Stimulated activated effector memory CD8-positive, alpha-beta T cell treated with anti-CD3 and anti-CD28 coated beads, Interleukin-12 subunit alpha, Interleukin-12 subunit beta, amount 100 ng/mL, for 72 hours (primary cell): ENCODE data around the gene ATP1B3.
A peak's percentile ranks its signal among the peaks of the same experiment; 100 is the strongest.

Experiments used
- ATAC-seq: fragments of 150-1000 bp; cut with Tn5 transposase; 2 replicates; pipeline ENCODE4 v1.10.0; 2021
- DNase-seq, 2 donors: peaks; one replicate each; pipeline ENCODE4 v3.0.0; 2021 to 2022; ENCODE audit warnings: low spot score in 2 of 2
- H3K27ac Mint-ChIP-seq: one replicate; pipeline ENCODE4 v1.8.0; 2022; ENCODE audit warnings: mild to moderate bottlenecking, mixed read lengths
- H3K36me3 Mint-ChIP-seq: one replicate; pipeline ENCODE4 v1.8.0; 2022; ENCODE audit warnings: mild to moderate bottlenecking, mixed read lengths
- H3K4me1 Mint-ChIP-seq: one replicate; pipeline ENCODE4 v1.8.0; 2022; ENCODE audit warnings: mixed read lengths
- H3K4me3 Mint-ChIP-seq: one replicate; pipeline ENCODE4 v1.8.0; 2022; ENCODE audit warnings: mild to moderate bottlenecking, mixed read lengths
- H3K9me3 Mint-ChIP-seq: one replicate; pipeline ENCODE4 v1.8.0; 2022; ENCODE audit warnings: mixed read lengths

ATP1B3 gene

DNA sequence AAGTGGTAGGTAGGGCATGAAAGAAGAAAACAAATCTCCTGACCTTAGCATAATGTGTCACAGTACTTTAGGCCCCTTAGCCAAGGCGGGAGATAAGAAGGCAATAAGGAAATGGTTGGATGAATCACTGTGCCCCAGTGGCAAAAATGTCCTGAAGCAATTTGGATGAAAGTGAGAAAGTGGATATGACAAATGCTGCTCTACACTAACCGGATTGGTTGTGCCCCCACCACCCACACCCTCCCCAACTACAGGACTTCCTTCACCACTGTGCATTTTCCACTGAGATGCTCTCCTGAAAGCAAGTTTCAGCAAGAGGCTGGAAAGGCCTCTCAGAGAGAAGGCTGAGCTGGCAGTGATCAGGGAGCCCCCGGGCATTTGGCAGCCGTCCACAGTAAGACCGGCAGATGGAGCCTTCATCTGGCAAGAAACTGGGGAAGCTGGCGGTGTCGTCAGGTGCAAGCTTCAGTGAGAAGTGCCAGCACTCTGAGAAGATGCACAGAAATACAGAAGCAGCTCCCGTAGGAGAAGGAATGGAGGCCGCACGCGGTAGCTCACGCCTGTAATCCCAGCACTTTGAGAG is 63.8 kb downstream of the ATP1B3 start:
- peak in 1 of 2 donors; percentile 8 for DNase-seq
- Mint-ChIP-seq H3K9me3 (no peaks in the 10 kb centered on the region), H3K36me3 (peaks cover 4% of the 10 kb centered on the region), H3K27ac (no peak overlapping the region), H3K4me3 (no peak overlapping the region), H3K4me1 (peaks cover 11% of the 10 kb centered on the region)
- ATAC-seq: peak; percentile 90

GRCh38 chr3:141941093-141941492 is 64.7 kb downstream of the ATP1B3 start:
- no peak overlapping the region for H3K4me3 Mint-ChIP-seq
- H3K9me3 Mint-ChIP-seq: no peaks in the 10 kb centered on the region
- DNase-seq: no peak
- H3K4me1 Mint-ChIP-seq: peaks cover 11% of the 10 kb centered on the region
- H3K27ac Mint-ChIP-seq: no peak overlapping the region
- no peak for ATAC-seq
- H3K36me3 Mint-ChIP-seq: peaks cover 4% of the 10 kb centered on the region

DNA sequence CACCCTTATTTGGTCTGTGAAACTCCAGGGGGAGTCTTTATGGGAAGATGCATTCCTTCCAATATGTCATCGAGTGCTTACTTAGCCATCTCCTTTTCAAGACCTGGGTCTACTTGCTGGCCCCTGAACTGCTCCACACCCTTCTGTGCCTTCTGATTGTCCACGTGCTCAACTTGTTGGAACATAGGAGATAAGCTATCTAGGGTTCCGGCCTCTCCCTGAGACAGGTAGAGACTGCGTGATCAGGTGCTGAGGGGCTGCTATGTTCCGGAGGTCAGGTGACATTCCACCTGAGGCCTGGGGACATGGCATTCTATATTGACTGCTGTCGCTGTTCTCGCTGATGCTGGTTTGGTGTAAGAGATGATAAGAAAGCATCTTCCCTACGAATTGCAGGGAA is 65.6 kb downstream of the ATP1B3 start:
- Mint-ChIP-seq H3K36me3 (peaks cover 4% of the 10 kb centered on the region), H3K4me1 (peaks cover 11% of the 10 kb centered on the region)

GRCh38 chr3:141945726-141946485 is 69.5 kb downstream of the ATP1B3 start:
- no peak for DNase-seq
- H3K27ac Mint-ChIP-seq: no peak overlapping the region
- H3K4me1 Mint-ChIP-seq: peaks cover 6% of the 10 kb centered on the region
- no peak for ATAC-seq
- no peaks in the 10 kb centered on the region for H3K9me3 Mint-ChIP-seq
- no peak overlapping the region for H3K4me3 Mint-ChIP-seq
- H3K36me3 Mint-ChIP-seq: no peaks in the 10 kb centered on the region

More for the DNA sequence above, 65.6 kb downstream of the ATP1B3 start:
- H3K9me3 Mint-ChIP-seq: no peaks in the 10 kb centered on the region
- DNase-seq (no peak), ATAC-seq (no peak)
- H3K27ac Mint-ChIP-seq: no peak overlapping the region
- no peak overlapping the region for H3K4me3 Mint-ChIP-seq

- Mint-ChIP-seq H3K36me3 (peaks cover 8% of the 10 kb centered on the region), H3K9me3 (no peaks in the 10 kb centered on the region), H3K27ac (no peak overlapping the region), H3K4me1 (peaks cover 6% of the 10 kb centered on the region), H3K4me3 (no peak overlapping the region)
- ATAC-seq (no peak), DNase-seq (no peak)
These were observed 73.0 kb downstream of the ATP1B3 start for GRCh38 chr3:141949399-141949798.

DNA sequence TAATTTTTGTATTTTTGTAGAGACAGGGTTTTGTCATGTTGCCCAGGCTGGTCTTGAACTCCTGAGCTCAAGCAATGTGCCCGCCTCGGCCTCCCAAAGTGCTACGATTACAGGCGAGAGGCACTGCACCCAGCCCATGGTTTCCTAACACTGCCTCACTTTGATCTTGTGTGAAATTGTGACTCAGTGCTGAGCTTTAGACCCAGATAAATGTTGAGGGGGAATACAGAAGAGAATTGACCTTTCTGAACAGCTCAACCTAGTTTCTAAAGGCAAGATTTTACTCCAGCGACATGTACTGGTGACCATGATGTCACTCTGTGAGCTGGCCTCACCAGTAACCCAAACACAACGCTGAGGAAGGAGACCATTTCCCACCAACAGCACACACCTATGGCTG is 73.5 kb downstream of the ATP1B3 start:
- H3K27ac Mint-ChIP-seq: no peak overlapping the region
- ATAC-seq (peak; percentile 88), DNase-seq (no peak)
- peaks cover 8% of the 10 kb centered on the region for H3K36me3 Mint-ChIP-seq
- H3K9me3 Mint-ChIP-seq: no peaks in the 10 kb centered on the region
- no peak overlapping the region for H3K4me3 Mint-ChIP-seq
- peaks cover 6% of the 10 kb centered on the region for H3K4me1 Mint-ChIP-seq

GRCh38 chr3:141950572-141951493 is 74.4 kb downstream of the ATP1B3 start:
- DNase-seq: no peak
- Mint-ChIP-seq H3K4me1 (peaks cover 6% of the 10 kb centered on the region), H3K9me3 (no peaks in the 10 kb centered on the region), H3K27ac (no peak overlapping the region), H3K36me3 (peaks cover 8% of the 10 kb centered on the region), H3K4me3 (no peak overlapping the region)
- no peak for ATAC-seq

- Mint-ChIP-seq H3K36me3 (peaks cover 8% of the 10 kb centered on the region), H3K9me3 (no peaks in the 10 kb centered on the region), H3K27ac (no peak overlapping the region), H3K4me3 (no peak overlapping the region), H3K4me1 (peaks cover 6% of the 10 kb centered on the region)
- ATAC-seq (no peak), DNase-seq (no peak)
These were observed 76.2 kb downstream of the ATP1B3 start for GRCh38 chr3:141952611-141953010.

DNA sequence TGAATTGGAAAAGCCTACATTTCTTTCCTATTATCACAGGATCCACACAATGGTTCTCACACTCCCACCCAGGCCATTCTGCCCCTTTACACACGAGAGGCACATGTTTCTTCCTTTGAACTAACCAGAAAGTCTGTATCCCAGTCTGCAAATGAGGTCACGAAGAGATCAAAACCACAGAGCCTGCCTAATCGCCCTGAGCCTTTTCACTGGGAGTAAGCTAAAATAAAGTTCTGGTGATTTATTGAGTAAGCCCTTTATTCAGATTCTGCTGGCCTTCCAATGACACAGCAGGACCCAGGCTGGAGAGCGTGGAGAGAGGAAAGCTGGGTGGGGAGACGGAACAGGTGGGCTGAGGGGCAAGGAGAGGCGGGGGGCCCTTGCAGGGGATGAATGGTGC is 78.7 kb downstream of the ATP1B3 start:
- no peak overlapping the region for H3K4me3 Mint-ChIP-seq
- peak overlapping the region; percentile 9 for H3K27ac Mint-ChIP-seq
- no peaks in the 10 kb centered on the region for H3K9me3 Mint-ChIP-seq
- ATAC-seq: no peak
- DNase-seq: no peak
- H3K4me1 Mint-ChIP-seq: peaks cover 2% of the 10 kb centered on the region
- peaks cover 25% of the 10 kb centered on the region for H3K36me3 Mint-ChIP-seq

GRCh38 chr3:141959589-141960554 is 83.4 kb downstream of the ATP1B3 start:
- Mint-ChIP-seq H3K36me3 (peaks cover 18% of the 10 kb centered on the region), H3K4me3 (no peak overlapping the region), H3K27ac (no peak overlapping the region), H3K9me3 (no peaks in the 10 kb centered on the region), H3K4me1 (no peaks in the 10 kb centered on the region)
- DNase-seq (no peak), ATAC-seq (no peak)

DNA sequence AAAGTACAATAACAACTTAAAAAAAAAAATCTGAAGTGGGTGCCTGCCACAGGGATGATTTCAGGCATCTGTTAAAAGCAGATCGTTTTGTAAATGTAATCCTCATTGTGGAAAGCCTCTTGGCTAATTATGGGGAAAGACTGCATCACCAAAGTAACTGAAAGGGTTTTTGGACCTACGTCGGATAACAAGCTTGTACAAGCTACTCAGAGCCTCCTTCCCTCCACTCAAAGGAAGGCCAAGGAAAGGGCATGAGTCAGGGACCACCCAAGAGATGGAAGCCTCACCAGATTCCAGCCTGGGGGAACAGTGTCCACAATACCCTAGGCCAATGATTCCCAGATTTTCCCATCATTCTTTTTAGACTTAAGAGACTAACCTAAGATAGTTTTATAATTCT is 84.3 kb downstream of the ATP1B3 start:
- H3K4me3 Mint-ChIP-seq: no peak overlapping the region
- DNase-seq (no peak), ATAC-seq (no peak)
- peaks cover 18% of the 10 kb centered on the region for H3K36me3 Mint-ChIP-seq
- H3K9me3 Mint-ChIP-seq: no peaks in the 10 kb centered on the region
- no peaks in the 10 kb centered on the region for H3K4me1 Mint-ChIP-seq
- H3K27ac Mint-ChIP-seq: no peak overlapping the region

DNA sequence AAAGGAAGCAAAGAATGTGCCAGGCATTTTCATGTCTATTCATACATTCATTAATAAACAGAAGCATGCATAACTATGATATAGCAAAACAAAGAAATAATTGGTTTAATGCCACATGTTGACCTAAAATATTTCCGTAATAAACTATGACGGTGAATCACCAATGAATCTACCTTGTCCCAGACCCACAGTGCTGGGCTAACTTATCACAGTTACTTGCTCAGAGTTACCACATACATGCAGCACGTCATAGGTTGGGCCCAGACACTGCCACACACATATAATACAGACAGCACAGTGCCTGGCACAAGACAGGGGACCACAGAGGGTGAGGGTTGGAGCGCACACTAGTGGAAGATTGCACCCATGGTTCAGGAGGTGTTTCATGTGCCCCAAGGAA is 86.9 kb downstream of the ATP1B3 start:
- DNase-seq (no peak), ATAC-seq (no peak)
- Mint-ChIP-seq H3K9me3 (no peaks in the 10 kb centered on the region), H3K27ac (peak overlapping the region; percentile 48), H3K36me3 (peaks cover 17% of the 10 kb centered on the region), H3K4me1 (no peaks in the 10 kb centered on the region), H3K4me3 (no peak overlapping the region)

DNA sequence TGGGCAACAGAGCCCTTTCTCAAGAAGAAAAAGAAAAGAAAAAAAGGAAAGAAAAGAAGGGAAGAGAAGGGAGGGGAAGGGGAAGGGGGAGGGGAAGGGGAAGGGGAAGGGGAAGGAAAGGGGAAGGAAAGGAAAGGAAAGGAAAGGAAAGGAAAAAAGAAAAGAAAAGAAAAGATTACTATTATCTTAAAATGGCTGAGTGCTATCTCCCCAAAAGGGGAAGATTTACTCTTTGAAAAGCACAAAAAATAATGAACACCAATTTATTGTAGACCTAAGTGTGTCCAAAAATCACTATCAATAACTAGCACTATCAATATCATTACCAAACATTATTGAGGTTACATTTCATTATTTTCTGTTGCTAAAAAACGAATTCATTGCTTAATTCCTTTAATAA is 89.0 kb downstream of the ATP1B3 start:
- no peaks in the 10 kb centered on the region for H3K4me1 Mint-ChIP-seq
- ATAC-seq: no peak
- no peaks in the 10 kb centered on the region for H3K9me3 Mint-ChIP-seq
- H3K4me3 Mint-ChIP-seq: no peak overlapping the region
- no peak for DNase-seq
- no peak overlapping the region for H3K27ac Mint-ChIP-seq
- no peaks in the 10 kb centered on the region for H3K36me3 Mint-ChIP-seq

DNA sequence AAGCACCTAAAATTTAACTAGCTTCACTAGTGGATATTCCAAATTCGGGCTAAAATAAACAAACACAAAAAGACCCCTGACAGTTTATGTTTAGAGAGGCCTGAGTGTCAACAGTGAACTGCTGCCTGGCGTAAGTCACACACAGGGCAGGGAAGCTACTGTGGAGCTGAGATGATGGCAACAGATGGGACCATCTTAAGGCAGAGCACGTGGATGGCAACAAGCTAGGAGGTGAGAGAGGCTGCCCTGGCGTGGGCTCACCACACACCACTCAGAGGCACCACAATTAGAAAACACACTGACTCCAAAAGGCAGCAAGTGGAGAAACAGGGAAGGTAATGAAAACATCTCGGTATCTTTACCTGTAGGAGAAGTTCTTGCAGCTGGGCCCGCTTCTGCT is 93.3 kb downstream of the ATP1B3 start:
- H3K4me3 Mint-ChIP-seq: no peak overlapping the region

GRCh38 chr3:141971571-141971970 is 95.1 kb downstream of the ATP1B3 start:
- ATAC-seq (no peak), DNase-seq (no peak)
- Mint-ChIP-seq H3K4me3 (no peak overlapping the region), H3K4me1 (no peaks in the 10 kb centered on the region), H3K27ac (no peak overlapping the region), H3K36me3 (no peaks in the 10 kb centered on the region), H3K9me3 (no peaks in the 10 kb centered on the region)

More for the DNA sequence above, 93.3 kb downstream of the ATP1B3 start:
- no peaks in the 10 kb centered on the region for H3K4me1 Mint-ChIP-seq
- DNase-seq (no peak), ATAC-seq (no peak)
- no peaks in the 10 kb centered on the region for H3K9me3 Mint-ChIP-seq
- no peak overlapping the region for H3K27ac Mint-ChIP-seq
- no peaks in the 10 kb centered on the region for H3K36me3 Mint-ChIP-seq
